ENCODE results near the gene CTTNBP2.

Gene CTTNBP2

GRCh38 chr7:117780832-117781231 lies 92.4 kb downstream of the CTTNBP2 start:
- no peak for DNase-seq

- no peak for DNase-seq
Observed at GRCh38 chr7:117777335-117778142, 95.7 kb downstream of the CTTNBP2 start.

- no peak for DNase-seq
Observed at GRCh38 chr7:117776224-117776623, 97.0 kb downstream of the CTTNBP2 start.

GRCh38 chr7:117775801-117776200 lies 97.4 kb downstream of the CTTNBP2 start:
- DNase-seq, result no peak

GRCh38 chr7:117774943-117775342 lies 98.3 kb downstream of the CTTNBP2 start:
- no peak for DNase-seq

GRCh38 chr7:117772421-117772820 lies 100.8 kb downstream of the CTTNBP2 start:
- no peak for DNase-seq

- no peak for DNase-seq
Observed at GRCh38 chr7:117771756-117772155, 101.5 kb downstream of the CTTNBP2 start.

- DNase-seq, result no peak
Observed at GRCh38 chr7:117769085-117769484, 104.2 kb downstream of the CTTNBP2 start.

- DNase-seq, result no peak
Observed at GRCh38 chr7:117767951-117768350, 105.3 kb downstream of the CTTNBP2 start.

GRCh38 chr7:117766913-117767312 lies 106.3 kb downstream of the CTTNBP2 start:
- DNase-seq, result no peak

- DNase-seq, result no peak
Observed at GRCh38 chr7:117764031-117764430, 109.2 kb downstream of the CTTNBP2 start.

GRCh38 chr7:117762055-117762454 lies 111.2 kb downstream of the CTTNBP2 start:
- DNase-seq, result no peak

GRCh38 chr7:117759950-117760640 lies 113.1 kb downstream of the CTTNBP2 start:
- no peak for DNase-seq

- no peak for DNase-seq
Observed at GRCh38 chr7:117757440-117757839, 115.8 kb downstream of the CTTNBP2 start.

- no peak for DNase-seq
Observed at GRCh38 chr7:117756586-117757085, 116.6 kb downstream of the CTTNBP2 start.

GRCh38 chr7:117755136-117755535 lies 118.1 kb downstream of the CTTNBP2 start:
- DNase-seq, result no peak

GRCh38 chr7:117751775-117752174 lies 121.5 kb downstream of the CTTNBP2 start:
- DNase-seq, result no peak

GRCh38 chr7:117750612-117751563 lies 122.4 kb downstream of the CTTNBP2 start:
- DNase-seq, result no peak

GRCh38 chr7:117741962-117742361 lies 131.3 kb downstream of the CTTNBP2 start:
- DNase-seq, result no peak

GRCh38 chr7:117739085-117739484 lies 134.2 kb downstream of the CTTNBP2 start:
- no peak for DNase-seq

GRCh38 chr7:117737926-117738325 lies 135.3 kb downstream of the CTTNBP2 start:
- no peak for DNase-seq

GRCh38 chr7:117731455-117731854 lies 141.8 kb downstream of the CTTNBP2 start:
- DNase-seq, result no peak

- DNase-seq, result no peak
Observed at GRCh38 chr7:117730390-117730789, 142.9 kb downstream of the CTTNBP2 start.

All from cerebellar nuclear complex (tissue), 1 donor.